GM18498 (cell line): ENCODE data around the gene TP53RK.

ENCODE experiments used
- ATAC-seq: cut with Tn5 transposase; IDR thresholded peaks from one replicate; pipeline ENCODE4 v1.9.1; 2021; ENCODE audit warnings: mild to moderate bottlenecking, moderate library complexity; ENCODE audit not compliant: unreplicated experiment

Gene TP53RK

DNA sequence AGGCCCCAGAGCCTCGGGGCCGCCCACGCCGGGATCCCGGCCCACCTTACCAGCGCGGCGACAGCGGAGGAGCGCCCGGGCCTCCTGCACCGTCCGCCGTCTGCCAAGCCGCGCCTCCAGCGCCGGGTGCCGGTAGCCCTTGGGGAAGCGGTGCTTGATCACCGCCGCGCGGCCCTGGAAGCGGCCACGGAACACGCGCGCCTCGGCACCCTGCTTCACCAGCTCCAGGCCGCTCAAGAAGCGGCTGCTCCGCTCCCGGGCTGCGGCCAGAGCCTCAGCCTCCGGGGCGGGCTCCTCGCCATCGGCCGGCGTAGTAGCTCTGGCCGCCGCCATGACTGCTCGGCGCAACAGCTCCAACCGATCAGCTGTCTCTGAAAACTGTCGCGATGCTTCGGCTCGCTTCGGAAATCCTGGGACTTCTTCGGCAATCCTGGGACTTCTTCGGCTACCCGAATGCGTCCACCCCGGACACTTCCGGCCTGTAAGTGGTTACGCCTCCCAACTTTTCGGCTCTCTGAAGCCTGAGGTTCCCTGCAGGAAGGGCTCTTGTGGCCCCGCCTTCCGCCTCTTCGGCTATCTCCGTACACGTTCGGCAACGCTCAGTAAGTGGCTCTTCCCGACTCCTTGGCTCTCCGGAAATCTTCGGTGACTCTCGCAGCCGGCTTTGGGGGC is at the start of gene TP53RK:
Gene TP53RK (minus strand): TSS at position 363 of the 672 bp plus-strand sequence. CDS start 30 bp downstream, at position 333.
- peak; percentile 96 for ATAC-seq

DNA sequence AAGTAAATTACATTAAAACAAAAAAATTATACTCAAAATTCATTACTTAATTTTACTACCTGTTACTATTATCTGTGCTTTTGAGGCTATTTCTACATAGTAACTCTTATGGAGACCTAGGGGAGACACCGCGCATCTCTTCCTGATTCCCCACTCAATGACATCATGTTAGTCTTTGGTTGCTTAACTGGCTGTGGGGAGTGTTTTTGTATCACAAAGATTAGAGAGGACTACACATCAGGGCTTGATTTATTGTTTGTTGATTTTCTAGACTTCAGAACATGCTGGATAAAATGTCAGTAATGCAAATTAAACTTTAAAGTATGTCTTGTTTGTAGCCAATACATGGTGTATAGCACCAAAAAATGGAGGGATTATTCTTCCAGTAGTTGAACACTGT is 46.2 kb upstream of the TP53RK start:
- no peak for ATAC-seq

DNA sequence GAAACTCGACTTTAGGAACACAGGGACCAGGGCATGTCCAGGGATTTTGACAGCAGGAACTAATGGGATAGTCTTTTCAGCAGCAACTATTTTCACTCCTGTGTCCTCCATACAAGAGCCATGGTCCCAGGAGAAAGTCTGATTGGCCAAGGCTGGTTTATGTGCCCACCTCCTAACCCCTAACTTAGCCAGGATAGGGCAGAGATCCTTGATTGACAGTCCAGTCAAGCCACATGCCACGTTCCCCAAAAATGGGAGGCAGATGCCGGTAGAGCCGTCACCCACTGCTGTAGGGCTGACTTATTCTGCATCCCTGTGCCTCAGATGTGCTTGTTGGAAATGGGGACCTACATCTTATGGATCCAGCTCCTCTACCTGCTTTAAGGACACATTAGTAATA is 42.5 kb upstream of the TP53RK start:
- no peak for ATAC-seq

DNA sequence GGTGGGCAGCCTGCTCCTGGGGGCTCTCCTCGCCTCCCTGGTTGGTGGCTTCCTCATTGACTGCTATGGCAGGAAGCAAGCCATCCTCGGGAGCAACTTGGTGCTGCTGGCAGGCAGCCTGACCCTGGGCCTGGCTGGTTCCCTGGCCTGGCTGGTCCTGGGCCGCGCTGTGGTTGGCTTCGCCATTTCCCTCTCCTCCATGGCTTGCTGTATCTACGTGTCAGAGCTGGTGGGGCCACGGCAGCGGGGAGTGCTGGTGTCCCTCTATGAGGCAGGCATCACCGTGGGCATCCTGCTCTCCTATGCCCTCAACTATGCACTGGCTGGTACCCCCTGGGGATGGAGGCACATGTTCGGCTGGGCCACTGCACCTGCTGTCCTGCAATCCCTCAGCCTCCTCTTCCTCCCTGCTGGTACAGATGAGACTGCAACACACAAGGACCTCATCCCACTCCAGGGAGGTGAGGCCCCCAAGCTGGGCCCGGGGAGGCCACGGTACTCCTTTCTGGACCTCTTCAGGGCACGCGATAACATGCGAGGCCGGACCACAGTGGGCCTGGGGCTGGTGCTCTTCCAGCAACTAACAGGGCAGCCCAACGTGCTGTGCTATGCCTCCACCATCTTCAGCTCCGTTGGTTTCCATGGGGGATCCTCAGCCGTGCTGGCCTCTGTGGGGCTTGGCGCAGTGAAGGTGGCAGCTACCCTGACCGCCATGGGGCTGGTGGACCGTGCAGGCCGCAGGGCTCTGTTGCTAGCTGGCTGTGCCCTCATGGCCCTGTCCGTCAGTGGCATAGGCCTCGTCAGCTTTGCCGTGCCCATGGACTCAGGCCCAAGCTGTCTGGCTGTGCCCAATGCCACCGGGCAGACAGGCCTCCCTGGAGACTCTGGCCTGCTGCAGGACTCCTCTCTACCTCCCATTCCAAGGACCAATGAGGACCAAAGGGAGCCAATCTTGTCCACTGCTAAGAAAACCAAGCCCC is 36.2 kb upstream of the TP53RK start:
- ATAC-seq: no peak

DNA sequence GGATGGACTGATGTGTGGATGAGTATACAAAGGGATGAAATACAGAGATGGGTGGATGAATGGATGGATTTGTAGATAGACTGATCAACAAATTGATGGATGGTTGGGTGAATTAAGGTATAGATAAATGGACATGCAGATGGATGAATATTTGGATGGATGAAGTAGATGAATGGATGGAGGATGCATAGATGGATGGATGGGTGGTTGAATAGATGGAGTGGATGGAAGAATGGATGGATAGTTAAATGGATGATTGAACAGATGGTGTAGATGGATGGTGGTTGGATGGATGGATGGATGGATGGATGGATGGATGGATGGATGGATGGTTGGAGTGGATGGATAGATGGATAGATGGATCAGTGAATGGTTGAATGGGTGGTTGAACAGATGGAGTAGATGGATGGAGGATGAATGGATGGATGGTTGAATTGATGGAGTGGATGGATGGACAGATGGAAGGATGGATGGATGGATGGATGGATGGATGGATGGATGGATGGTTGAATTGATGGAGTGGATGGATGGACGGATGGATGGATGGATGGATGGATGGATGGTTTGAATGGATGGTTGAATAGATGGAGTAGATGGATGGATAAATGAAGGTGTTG is 35.2 kb upstream of the TP53RK start:
- no peak for ATAC-seq

DNA sequence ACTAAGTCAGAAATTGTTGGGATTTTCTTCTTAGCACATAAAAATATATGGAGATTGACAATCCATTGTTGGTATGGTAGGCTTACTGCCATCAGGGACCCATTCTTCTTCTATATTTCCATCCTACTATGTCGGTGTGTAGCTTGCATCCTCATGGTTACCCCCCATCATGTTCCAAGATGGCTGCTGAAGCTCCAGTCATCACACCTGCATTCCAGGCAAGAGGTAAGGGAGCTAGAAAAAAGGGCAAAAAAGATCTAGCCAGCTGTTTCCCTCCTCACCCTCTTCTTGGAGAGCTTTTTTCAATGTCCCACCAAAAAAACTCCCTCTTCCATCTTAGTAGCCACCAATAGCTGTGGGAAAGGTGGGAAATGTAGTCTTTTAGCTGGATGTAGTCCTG is 33.8 kb upstream of the TP53RK start:
- ATAC-seq: no peak

DNA sequence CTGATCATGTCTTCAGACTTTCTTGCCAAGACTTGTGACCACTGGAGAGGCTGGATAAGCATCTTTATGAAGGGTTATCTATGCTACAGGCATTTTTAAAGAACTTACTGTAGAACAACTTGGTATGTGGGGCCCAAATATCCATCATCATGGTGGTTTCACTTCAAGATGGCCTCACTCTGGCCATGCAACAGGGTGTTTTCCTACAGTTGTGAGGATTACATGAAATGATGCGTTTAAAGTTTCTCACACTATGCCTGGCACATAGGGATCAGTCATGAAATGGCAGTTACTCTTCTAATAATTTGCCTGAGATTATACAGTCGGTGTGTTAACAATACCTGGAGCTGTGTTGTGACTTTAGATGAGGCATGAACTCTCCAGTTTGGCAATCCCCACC is 33.2 kb upstream of the TP53RK start:
- no peak for ATAC-seq

DNA sequence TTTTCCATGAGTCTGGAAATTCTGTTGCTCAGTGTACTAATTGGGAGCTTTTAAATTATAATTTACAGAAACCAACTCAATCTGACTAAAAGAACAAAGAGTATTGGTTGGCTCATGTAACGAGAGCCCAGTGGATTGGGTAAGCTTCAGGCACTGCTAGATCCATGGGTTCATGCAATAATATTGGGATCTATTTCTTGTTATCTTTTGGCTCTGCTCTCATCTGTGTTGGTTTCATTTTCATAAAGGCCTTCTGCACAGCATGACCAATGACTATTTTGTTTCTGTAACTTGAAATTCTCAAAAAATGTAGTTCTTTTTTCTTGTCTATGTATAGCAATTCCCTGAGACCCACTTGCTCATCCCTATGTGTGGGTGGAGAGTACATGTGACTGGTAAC is 32.2 kb upstream of the TP53RK start:
- no peak for ATAC-seq

DNA sequence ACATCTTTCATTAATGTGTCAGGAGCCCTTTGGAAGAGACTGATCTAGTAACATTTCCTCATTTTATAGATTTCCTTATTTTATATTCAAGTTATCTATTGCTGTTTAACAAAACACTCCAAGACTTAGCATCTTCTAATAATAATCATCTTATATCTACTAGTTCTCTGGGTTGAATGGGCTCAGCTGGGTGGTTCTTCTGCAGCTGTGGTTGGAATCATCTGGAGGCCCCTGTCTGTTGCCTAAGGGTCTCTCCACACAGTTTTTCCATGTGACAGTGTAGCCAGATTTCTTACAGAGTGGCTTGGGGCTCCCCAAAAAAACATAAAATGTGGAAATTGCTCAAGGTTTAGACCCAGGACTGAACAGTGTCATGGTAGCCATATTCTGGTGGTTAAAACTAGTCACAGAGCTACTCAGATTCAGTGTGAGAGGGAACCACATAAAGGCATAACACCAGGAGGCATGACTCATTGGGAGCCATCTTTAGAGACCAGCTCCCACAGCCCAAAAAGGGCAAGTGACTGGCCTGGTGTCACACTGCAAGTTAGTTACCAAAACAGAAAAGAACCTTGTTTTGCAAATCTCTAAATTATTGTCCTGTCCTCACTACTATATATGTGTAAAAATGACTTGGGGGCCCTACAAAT is 31.7 kb upstream of the TP53RK start:
- no peak for ATAC-seq

DNA sequence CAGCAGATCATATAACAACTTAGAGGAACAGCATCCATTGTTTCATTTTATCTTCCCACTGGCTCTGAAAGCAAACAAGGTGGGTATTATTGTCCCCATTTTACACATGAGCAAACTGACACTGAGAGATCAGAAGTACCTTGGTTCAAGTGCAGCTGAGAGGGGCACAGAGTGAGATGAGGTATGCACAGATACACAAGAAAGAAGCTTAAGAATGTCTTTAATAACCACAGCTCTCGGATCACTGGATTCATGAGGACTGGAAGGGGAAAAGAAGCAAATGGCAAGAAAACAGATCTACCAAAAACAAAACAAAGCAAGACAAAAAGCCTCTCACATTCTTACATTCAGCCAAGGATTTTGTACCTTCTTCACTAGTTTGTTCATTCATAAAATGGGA is 30.8 kb upstream of the TP53RK start:
- no peak for ATAC-seq

DNA sequence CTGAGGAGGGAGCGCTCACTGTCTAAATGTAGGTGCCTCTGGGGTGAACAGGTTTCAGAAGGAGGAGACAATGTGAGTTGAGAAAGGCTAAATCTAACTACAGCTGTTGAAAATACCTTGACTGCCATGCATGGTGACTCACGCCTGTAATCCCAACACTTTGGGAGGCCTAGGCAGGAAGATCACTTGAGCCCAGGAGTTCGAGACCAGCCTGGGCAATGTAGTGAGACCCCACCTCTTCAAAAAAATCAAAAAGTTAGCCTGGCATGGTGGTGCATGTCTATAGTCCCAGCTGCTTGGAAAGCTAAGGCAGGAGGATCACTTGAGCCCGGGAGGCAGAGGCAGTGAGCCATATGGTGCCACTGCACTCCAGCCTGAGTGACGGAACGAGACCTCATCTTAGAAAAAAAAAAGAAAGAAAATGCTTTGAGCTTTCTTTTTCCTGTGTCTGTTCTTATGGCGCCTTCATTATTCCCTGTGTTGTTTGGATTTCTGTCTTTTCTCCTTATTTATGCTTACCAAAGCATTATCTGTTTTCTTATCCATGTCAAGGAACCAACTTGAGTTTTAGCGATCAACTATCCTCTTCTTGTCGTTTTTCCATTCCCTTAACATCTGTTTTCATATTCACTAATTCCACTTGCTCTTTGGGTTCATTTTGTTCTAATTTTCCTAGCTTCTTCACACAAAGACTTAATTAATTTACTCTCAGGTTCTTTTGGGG is 28.7 kb upstream of the TP53RK start:
- ATAC-seq: no peak

DNA sequence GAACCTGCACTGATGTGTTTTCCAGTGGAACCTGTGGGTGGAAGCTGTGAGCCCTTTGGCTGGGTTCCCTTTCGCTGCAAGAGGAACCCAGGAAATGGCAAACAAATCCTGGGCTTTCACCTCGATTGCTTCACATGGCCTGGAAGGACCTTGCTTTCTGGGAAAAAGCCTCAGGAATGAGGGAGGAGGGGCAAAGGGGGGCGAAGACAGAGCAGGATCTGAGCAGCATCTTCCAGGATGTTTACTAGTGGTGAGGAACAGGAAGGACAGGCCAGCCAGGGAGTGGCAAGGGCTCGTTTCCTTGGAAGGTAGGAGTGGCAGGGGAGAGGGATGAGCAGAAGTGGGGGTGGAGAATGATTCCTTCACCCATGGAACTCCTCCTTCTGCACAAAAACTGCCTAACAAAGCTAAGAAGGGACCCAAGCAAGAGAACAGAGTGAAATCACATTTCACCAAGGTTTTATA is 26.1 kb upstream of the TP53RK start:
- ATAC-seq: no peak

DNA sequence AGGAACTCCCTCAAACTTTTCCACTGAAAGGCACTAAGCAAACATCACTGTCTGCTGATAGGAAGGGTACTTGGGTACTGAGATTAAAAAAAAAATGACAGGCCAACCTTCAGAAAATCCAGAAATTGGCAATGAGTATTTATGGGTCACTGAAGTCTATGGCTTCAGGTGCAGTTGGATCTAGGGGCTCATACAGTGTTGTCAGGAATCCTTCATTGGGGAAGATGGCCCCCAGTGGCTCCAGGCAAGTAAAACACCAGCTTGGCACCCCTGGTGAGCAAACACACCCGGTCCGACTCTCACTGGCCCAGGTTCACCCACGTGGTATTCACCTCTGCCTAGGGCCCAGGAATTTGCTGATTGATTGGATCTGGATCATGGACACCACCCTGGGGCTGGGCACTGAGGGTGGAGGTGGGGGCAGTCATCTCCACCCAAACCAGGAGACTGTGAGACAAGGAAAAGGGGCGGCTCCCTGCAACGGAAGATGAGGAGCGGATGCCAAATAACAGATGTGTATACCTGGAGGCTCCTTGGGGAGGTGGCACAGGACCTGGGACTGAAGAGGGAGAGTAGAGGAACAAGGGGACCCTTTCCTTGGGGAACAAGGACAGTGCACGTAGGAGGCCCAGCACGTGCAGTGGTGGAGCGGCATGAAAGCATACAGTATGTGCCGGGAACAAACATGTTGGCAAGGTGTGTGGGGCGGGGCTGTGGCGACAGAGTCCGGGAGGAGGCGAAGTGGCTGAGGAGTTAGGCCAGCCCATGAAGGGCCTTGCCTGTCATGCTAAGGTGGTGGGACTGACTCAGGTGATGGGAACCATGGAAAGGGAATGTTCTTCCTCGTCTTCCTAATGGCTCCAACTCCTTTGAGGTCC is 25.0 kb upstream of the TP53RK start:
- ATAC-seq: no peak

DNA sequence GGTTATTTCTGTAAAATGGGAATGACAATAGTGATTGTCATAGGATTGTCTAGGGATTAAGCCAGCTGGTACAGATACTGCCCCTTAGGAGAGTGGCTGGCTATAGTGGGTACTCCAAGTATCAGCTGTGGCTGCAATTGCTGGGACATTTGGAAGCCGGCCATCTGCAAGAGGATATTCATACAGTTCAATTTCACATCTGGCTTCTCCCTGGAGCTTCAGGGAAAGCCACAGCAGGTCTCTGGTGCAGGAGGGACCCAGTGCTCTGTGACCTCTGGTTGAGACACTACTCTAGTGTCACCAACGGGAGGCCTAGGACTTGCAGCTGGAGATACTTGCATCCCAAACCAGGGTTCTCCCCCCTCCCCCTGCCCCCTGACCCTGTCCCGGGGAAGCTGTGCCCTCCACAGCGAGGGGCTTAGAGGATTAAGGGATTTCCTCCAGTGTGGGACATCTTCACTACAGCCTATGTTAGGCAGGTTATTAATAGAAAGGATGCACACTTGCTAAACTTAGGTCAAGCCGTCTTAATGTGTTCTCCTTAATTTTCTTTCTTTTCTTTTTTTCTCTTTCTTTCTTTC is 22.9 kb upstream of the TP53RK start:
- ATAC-seq: no peak

DNA sequence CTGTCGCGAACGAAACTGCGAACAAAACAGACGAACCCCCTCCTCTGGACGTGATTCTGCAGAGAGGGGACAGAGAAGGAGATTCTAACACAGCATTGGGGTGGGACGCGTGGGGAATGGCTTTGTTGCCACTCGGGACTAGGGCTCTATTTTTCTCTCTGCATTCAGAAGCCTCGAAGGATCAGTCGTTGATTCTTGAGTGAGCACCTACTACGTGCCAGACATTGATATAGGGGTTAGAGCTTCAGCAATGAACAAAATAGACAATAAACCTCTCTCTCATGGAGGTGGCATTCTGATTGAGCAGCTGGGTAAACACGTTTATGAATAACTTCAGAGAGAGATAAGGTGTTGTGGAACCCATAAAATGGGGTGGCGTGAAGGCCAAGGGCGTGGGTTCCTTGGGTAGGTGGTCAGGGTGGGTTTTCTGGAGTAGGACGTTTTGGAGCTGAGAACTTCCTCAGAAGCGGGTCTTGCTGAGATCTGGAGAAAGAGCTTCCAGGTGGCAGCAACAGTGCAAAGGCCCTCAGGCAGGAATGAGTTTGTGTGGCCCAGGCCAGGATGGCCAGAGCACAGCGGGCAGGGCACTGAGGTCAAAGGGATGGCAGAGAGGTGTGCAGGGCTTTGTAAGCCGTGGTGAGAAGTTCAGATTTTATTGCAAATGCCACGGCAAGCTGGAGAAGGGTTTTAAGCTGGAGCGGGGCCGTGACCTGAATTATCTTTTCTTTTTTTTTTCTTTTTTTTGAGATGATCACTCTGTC is 21.1 kb upstream of the TP53RK start:
- no peak for ATAC-seq

DNA sequence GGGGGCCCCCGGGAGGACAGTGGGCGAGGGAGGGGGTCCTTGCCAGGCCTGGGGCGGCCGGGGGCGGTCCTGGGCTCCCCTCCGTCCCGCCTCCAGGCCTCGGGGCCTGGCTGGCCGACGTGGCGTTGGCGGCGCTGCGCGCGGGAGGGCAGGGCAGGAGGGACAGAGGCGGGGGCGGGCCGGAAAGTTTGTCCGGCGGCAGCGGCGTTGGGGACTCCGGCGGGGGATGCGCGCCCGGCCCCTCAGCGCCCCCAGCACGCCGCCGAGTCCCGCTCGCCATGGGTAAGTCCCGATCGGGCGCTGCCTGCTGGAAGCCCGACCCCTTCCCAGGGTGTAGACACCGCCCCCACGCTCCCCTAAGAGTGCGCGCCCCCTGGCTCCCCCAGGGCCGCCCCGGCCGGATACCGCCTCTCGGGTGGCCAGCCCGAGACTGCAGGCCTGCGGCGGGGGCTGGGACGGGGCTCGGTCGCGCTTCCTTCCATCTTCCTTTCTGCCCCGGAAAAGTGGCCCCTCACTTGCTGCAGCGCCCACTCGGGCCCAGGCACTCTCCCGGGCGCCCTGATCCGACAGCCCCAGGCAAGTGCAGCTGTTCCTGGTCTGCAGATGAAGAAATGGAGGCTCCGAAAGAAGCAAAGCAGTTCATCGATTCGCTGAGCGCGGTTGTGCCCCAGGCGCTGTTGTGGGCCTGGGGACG is 20.4 kb upstream of the TP53RK start, which contains the start of gene SLC2A10:
Gene SLC2A10 (plus strand): TSS at position 191 of the 694 bp plus-strand sequence. CDS start 88 bp downstream, at position 279.
- ATAC-seq: no peak

DNA sequence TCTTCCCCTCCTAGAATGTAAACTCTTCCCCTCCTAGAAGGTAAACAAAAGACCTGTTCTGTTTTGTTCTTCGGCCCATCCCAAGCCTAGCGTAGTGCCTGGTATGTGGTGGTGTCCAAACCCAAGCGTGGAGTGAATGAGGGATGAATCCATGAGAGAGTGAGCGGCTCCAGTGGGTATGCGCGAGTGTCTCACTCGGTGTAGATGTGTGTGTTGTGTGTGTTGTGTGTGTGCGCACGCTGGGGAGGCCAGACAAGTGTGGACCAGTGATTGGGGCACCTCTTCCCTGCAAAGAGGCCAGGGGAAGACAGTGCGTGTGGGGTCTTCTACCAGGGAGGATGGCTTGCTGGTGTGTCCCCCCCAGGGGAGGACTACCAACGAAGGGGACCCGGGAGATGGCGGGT is 19.8 kb upstream of the TP53RK start:
- no peak for ATAC-seq
